Fibroblast of pulmonary artery (primary cell): Measurements from ENCODE around the gene CACNG4.

ENCODE experiments used
- DNase-seq: peaks from one replicate; pipeline ENCODE4 v3.0.0-alpha.2; 2010; ENCODE audit warnings: low read depth
- H3K4me3 ChIP-seq: replicated peaks from 2 replicates; pipeline ENCODE4 v1.5.1; 2011; ENCODE audit warnings: low read depth, mild to moderate bottlenecking, control low read depth, low read length, moderate library complexity
- TF ChIP-seq, protein P1 (sequence below): IDR thresholded peaks from 2 replicates; pipeline ENCODE4 v1.5.1; 2011; ENCODE audit warnings: mild to moderate bottlenecking, control low read depth, low read length, inconsistent platforms; ENCODE audit errors: missing control alignments

The CACNG4 gene

DNA sequence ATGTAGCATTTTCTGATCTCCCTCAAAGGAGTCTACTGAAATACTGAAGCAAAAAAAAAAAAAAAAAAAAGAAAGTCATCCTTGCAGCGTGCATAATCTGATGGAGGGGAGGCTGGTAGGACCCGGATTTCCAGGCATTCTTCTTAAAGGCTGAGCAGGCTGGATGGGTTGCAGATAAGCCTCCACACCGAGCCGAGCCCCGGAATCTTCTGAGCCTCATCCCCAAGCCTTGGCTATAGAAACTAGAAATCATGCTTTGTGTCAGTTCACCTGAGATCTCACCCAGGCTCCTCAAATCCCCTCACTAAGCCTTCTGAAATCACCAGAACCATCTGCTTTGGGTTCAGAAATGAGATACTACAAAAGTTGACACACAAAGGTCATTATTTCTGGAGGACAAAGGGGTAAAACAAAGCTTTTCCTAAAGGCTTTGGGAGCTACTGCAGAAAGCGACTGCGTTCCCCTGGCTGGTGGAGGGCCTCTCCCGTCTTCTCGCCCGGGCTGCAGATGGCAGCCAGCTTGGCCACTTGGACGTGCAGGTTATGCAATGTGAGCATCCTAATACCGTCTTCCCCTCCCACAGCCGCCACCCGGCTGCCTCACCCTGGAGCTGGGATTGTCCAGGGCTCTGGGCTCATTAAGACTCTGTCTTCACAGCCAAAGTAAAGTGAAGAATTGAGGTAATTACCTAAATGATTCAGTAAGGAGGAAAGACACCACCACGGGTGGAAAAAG lies 4.7 kb upstream of the CACNG4 start:
- H3K4me3 ChIP-seq, result no peak overlapping the region
- TF ChIP-seq, protein P1, sequence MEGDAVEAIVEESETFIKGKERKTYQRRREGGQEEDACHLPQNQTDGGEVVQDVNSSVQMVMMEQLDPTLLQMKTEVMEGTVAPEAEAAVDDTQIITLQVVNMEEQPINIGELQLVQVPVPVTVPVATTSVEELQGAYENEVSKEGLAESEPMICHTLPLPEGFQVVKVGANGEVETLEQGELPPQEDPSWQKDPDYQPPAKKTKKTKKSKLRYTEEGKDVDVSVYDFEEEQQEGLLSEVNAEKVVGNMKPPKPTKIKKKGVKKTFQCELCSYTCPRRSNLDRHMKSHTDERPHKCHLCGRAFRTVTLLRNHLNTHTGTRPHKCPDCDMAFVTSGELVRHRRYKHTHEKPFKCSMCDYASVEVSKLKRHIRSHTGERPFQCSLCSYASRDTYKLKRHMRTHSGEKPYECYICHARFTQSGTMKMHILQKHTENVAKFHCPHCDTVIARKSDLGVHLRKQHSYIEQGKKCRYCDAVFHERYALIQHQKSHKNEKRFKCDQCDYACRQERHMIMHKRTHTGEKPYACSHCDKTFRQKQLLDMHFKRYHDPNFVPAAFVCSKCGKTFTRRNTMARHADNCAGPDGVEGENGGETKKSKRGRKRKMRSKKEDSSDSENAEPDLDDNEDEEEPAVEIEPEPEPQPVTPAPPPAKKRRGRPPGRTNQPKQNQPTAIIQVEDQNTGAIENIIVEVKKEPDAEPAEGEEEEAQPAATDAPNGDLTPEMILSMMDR, result no peak
- DNase-seq, result no peak

DNA sequence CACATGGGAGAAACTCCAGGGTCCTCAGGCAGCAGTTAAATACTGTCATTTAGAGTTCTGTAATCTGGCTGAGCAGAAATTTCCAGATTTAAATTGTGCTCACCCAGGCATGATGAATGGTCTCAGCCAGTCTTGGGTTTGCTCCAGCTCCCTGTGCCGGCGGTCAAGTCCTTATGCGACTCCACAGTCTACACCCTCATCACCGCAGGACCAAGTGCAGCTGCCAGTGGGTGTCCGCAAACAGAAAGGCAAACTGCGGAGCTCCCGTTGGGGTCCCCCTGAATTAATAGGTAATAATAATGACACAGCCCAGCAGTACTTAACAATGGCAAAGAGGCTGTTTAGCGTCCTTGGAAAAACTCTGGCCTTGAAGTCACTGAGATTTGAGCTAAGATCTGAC lies 3.9 kb upstream of the CACNG4 start:
- DNase-seq, result no peak
- no peak overlapping the region for H3K4me3 ChIP-seq
- TF ChIP-seq, protein P1, result no peak

DNA sequence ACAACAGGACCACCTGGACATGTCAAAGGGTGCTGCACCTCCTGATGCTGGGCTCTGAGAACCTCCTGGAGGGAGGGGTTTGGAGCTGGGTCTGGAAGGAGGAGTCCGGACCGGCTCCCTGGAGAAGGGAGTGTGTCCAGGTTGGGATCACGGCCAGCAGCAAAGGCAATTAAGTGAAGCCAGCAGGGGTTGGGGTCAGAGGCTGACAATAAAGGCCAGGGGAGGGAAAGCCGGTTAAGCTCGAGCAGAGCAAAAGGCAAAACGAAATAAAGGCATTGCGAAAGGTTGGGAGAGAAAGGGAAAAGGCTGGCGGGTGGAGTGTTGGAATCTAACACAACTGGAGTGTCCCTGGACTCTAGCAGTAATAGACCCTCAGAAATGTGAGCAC lies 992 bp upstream of the CACNG4 start:
- H3K4me3 ChIP-seq, result no peak overlapping the region
- no peak for DNase-seq
- TF ChIP-seq, protein P1, result no peak

DNA sequence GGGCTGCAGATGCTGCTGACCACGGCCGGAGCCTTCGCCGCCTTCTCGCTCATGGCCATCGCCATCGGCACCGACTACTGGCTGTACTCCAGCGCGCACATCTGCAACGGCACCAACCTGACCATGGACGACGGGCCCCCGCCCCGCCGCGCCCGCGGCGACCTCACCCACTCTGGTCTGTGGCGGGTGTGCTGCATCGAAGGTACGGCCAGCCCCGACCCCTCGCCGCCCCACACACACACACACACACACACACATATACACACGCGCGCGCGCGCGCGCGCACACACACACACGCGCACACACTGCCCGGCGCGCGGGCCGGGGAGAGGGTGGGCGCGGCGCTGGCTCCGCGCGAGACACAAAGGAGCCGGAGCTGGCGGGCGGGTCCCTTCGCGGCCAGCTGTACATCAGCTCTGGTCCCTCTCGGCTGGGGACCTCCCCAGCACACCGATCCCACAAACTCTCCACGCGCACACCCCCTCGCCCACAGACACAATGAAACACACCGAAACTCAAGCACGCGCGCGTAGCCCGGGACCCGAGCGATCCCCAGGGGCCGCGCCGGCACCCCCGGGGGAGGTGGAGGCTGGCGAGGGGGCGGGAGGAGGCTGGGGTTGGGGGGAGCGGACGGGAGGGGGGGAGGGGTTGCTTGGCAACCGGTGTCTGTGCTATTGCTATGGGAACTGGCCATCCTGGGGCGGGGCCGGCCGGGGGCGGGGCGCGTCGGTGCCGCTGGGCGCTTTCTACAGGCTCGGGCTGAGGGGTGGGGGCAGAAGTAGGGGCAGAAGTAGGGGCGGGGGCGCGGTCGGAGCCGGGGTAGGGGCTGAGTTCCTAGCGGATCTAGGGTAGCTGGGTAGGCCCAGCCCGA lies 658 bp downstream of the CACNG4 start:
- peak overlapping the region; percentile 27 for H3K4me3 ChIP-seq
- TF ChIP-seq, protein P1, result no peak
- no peak for DNase-seq

DNA sequence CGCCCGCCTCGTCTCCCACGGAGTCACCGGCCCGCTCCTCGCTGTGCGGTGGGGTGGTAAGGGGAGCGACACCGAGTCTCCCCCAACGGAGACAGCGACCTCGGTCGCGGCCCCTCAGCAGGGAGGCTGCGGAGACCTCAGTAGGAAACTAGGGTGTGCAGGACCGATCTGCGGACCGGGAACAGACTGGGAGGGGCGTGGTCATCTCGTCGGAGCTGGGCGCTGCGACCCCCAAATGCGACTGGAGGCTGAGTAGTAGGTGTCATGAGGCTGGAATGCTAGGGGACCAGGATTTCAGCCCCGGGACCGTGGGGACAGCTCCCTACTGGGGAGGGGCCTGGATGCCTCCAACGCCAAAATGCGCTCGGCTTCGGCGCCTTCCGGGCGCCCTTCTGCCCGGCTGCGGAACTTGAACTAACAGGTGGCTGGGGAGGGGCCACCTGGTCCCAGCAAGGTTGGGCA lies 1.3 kb downstream of the CACNG4 start:
- no peak overlapping the region for H3K4me3 ChIP-seq
- TF ChIP-seq, protein P1, result no peak
- no peak for DNase-seq

DNA sequence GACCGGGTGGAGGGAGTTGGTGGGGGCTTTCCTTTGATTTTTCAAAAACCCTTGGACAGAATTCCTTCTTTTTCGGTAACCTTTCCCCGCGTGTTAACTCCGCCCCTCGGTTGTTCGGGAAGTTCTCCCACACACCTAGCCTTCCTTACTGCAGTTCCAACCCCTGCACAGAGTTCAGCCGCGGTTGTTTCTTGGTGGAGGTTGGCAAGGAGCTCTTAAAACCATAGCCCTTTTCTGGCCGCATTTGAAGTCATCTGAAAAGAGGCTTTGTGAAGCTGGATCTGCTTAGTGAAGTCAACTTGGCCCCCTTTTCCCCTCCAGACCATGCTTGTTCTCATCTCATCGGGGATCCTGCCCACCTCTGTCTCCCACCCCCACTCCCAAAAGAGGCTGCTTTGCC lies 1.8 kb downstream of the CACNG4 start:
- no peak overlapping the region for H3K4me3 ChIP-seq
- TF ChIP-seq, protein P1, result no peak

More for the DNA sequence above, 1.8 kb downstream of the CACNG4 start:
- DNase-seq, result no peak
